Right atrium auricular region (tissue), 2 donors: ENCODE results near the gene NGB. TPM values are rescaled to one million over a fixed set of nuclear protein-coding genes. Genes with fewer than 3 reads are reported as not detected.

ENCODE experiments used
- DNase-seq: peaks from one replicate; pipeline ENCODE4 v3.0.0-alpha.2; 2019; ENCODE audit warnings: low spot score
- H3K27ac ChIP-seq, 2 donors: fragments of 200-600 bp; sonication (generic); 1 replicate in 1 of 2; 2 replicates in 1 of 2; pipeline ENCODE4 v1.5.1; 2016 to 2019
- H3K27me3 ChIP-seq, 2 donors: fragments of 200-600 bp; sonication (generic); one replicate each; pipeline versions ENCODE4 v1.5.1 to v1.6.0; 2017 to 2019
- H3K36me3 ChIP-seq: fragments of 200-600 bp; sonication (generic); one replicate; pipeline ENCODE4 v1.5.1; 2016
- H3K4me1 ChIP-seq, 2 donors: fragments of 200-600 bp; sonication (generic); one replicate each; pipeline versions ENCODE4 v1.5.1 to v1.6.0; 2017 to 2019
- H3K4me3 ChIP-seq, 2 donors: fragments of 200-600 bp; sonication (generic); 1 replicate in 1 of 2; 2 replicates in 1 of 2; pipeline ENCODE4 v1.5.1; 2017 to 2019; ENCODE audit warnings: mild to moderate bottlenecking in 1 of 2, moderate library complexity in 1 of 2
- H3K9me3 ChIP-seq, 2 donors: fragments of 200-600 bp; sonication (generic); one replicate each; pipeline ENCODE4 v1.5.1; 2019
- CTCF ChIP-seq, 2 donors: fragments of 200-600 bp; sonication (generic); IDR thresholded peaks; one replicate each; pipeline ENCODE4 v1.5.1; 2019; ENCODE audit warnings: antibody characterized with exemption in 2 of 2
- total RNA-seq, 2 donors: library from RNA; depleted of rRNA; stranded (reverse); fragments of >200 nt; gene quantifications; one replicate each; pipeline ENCODE4 v1.1.0, GENCODE V29; 2016

NGB gene
- total RNA-seq, 2 donors from 2014 or later = not detected

- no peak for TF ChIP-seq CTCF (IDR thresholded peaks at IDR 0.05)
- DNase-seq = no peak
- Histone ChIP-seq H3K4me3 (no peak overlapping the region), H3K9me3 (no peaks in the 10 kb centered on the region), H3K4me1 (peaks cover 0 to 34% of the 10 kb centered on the region in 2 donors), H3K36me3 (no peaks in the 10 kb centered on the region), H3K27ac (no peak overlapping the region), H3K27me3 (no peaks in the 10 kb centered on the region)
These were observed 39.0 kb upstream of the NGB start for GRCh38 chr14:77310026-77310425.

- Histone ChIP-seq H3K27ac (no peak overlapping the region), H3K4me1 (peaks cover 0 to 25% of the 10 kb centered on the region in 2 donors), H3K36me3 (peaks cover 4% of the 10 kb centered on the region), H3K27me3 (no peaks in the 10 kb centered on the region), H3K4me3 (no peak overlapping the region), H3K9me3 (no peaks in the 10 kb centered on the region)
- no peak for TF ChIP-seq CTCF (IDR thresholded peaks at IDR 0.05)
- DNase-seq = no peak
These were observed 38.1 kb upstream of the NGB start for GRCh38 chr14:77309131-77309530.

- no peaks in the 10 kb centered on the region for H3K9me3 ChIP-seq
- TF ChIP-seq CTCF (IDR thresholded peaks at IDR 0.05) = no peak
- H3K36me3 ChIP-seq = peaks cover 4% of the 10 kb centered on the region
- H3K27ac ChIP-seq = peak overlapping the region; percentile 8 to 48
- DNase-seq = no peak
- peaks cover 0 to 14% of the 10 kb centered on the region in 2 donors for H3K4me1 ChIP-seq
- no peak overlapping the region for H3K4me3 ChIP-seq
- no peaks in the 10 kb centered on the region for H3K27me3 ChIP-seq
These were observed 36.0 kb upstream of the NGB start for GRCh38 chr14:77306851-77307496.

GRCh38 chr14:77306416-77306815 lies 35.4 kb upstream of the NGB start:
- Histone ChIP-seq H3K36me3 (peaks cover 4% of the 10 kb centered on the region), H3K27me3 (no peaks in the 10 kb centered on the region), H3K4me3 (no peak overlapping the region), H3K9me3 (no peaks in the 10 kb centered on the region), H3K4me1 (peaks cover 0 to 14% of the 10 kb centered on the region in 2 donors), H3K27ac (peak overlapping the region in 1 of 2 donors; percentile 8)
- no peak for DNase-seq
- TF ChIP-seq CTCF (IDR thresholded peaks at IDR 0.05) = no peak

GRCh38 chr14:77305696-77306095 lies 34.7 kb upstream of the NGB start:
- H3K27ac ChIP-seq = no peak overlapping the region
- peaks cover 0 to 17% of the 10 kb centered on the region in 2 donors for H3K4me1 ChIP-seq
- H3K27me3 ChIP-seq = no peaks in the 10 kb centered on the region
- peaks cover 4% of the 10 kb centered on the region for H3K36me3 ChIP-seq
- no peaks in the 10 kb centered on the region for H3K9me3 ChIP-seq
- no peak for DNase-seq
- TF ChIP-seq CTCF (IDR thresholded peaks at IDR 0.05) = no peak
- H3K4me3 ChIP-seq = no peak overlapping the region
